ENCODE results near the gene LGALS14. TPM values are rescaled to one million over a fixed set of nuclear protein-coding genes. Genes with fewer than 3 reads are reported as not detected.

The LGALS14 gene
- total and polyA plus RNA-seq, 9 donors = not detected

- Histone ChIP-seq H3K9me3 (no peaks in the 10 kb centered on the region), H3K27ac (no peak overlapping the region), H3K36me3 (no peaks in the 10 kb centered on the region), H3K4me1 (ENCODE audit: insufficient read depth) (no peaks in the 10 kb centered on the region), H3K27me3 (no peaks in the 10 kb centered on the region), H3K4me3 (no peak overlapping the region)
- intact Hi-C loops (cut with DNase I) = loop anchor here in 1 of 4 donors (5.0 kb wide), 1 partner anchor 271 kb away; no protein-coding TSS in a partner anchor
- 63 to 70% (median 67%) methylated on average over 3 of the region's 3 CpGs for WGBS, 3 donors
- no peak for TF ChIP-seq EP300 (IDR thresholded peaks at IDR 0.05)
- no peak for TF ChIP-seq CTCF (IDR thresholded peaks at IDR 0.05)
- TF ChIP-seq POLR2A (IDR thresholded peaks at IDR 0.05) = no peak
- no peak for DNase-seq
Observed at GRCh38 chr19:39676004-39676403, 28.3 kb upstream of the LGALS14 start.

- Histone ChIP-seq H3K27ac (no peak overlapping the region), H3K27me3 (no peaks in the 10 kb centered on the region), H3K9me3 (no peaks in the 10 kb centered on the region), H3K4me1 (ENCODE audit: insufficient read depth) (no peaks in the 10 kb centered on the region), H3K36me3 (no peaks in the 10 kb centered on the region), H3K4me3 (no peak overlapping the region)
- WGBS, 3 donors = 56 to 71% (median 65%) methylated on average over 10 of the region's 10 CpGs
- no peak for DNase-seq
- TF ChIP-seq CTCF (IDR thresholded peaks at IDR 0.05) (no peak), EP300 (IDR thresholded peaks at IDR 0.05) (no peak), POLR2A (IDR thresholded peaks at IDR 0.05) (no peak)
- intact Hi-C loops (cut with DNase I) = loop anchor here in 1 of 4 donors (5.0 kb wide), 1 partner anchor 269 kb away; no protein-coding TSS in a partner anchor
Observed at GRCh38 chr19:39677961-39678889, 26.1 kb upstream of the LGALS14 start.

- H3K4me3 ChIP-seq = no peak overlapping the region
- no peaks in the 10 kb centered on the region for H3K27me3 ChIP-seq
- no peak overlapping the region for H3K27ac ChIP-seq
- no peaks in the 10 kb centered on the region for H3K9me3 ChIP-seq
- no peak for DNase-seq
- H3K4me1 ChIP-seq (ENCODE audit: insufficient read depth) = no peaks in the 10 kb centered on the region
- TF ChIP-seq CTCF (IDR thresholded peaks at IDR 0.05) (no peak), POLR2A (IDR thresholded peaks at IDR 0.05) (no peak), EP300 (IDR thresholded peaks at IDR 0.05) (no peak)
- no peaks in the 10 kb centered on the region for H3K36me3 ChIP-seq
- intact Hi-C loops (cut with DNase I) = loop anchor here in 1 of 4 donors (5.0 kb wide), 1 partner anchor 268 kb away; no protein-coding TSS in a partner anchor
- WGBS, 3 donors = 36 to 40% (median 38%) methylated on average over 10 of the region's 10 CpGs
Observed at GRCh38 chr19:39679056-39679790, 25.1 kb upstream of the LGALS14 start.

DNA sequence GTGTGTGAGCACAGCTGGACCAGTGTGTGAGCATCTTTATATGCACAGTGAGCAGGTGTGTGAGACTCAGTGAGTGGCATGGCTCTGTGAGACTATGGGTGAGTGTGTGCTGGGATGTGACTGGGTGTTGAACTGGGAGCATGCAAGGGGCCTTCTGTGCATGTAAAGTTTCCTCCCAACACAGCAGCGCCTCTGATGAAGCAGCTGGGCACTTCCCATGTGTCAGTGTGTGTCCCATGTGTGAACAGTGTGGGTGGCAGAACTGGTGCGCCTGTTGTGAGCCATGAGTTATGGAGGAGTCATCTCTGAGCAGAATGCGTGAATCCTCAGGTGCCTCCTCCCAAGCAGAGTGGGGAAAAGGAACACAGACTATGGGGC is 24.5 kb upstream of the LGALS14 start:
- H3K4me3 ChIP-seq = no peak overlapping the region
- WGBS, 3 donors = 76 to 84% (median 79%) methylated on average over 3 of the region's 3 CpGs
- no peak overlapping the region for H3K27ac ChIP-seq
- no peaks in the 10 kb centered on the region for H3K9me3 ChIP-seq
- no peaks in the 10 kb centered on the region for H3K36me3 ChIP-seq
- TF ChIP-seq CTCF (IDR thresholded peaks at IDR 0.05) = no peak
- no peak for TF ChIP-seq POLR2A (IDR thresholded peaks at IDR 0.05)
- no peak for TF ChIP-seq EP300 (IDR thresholded peaks at IDR 0.05)
- H3K27me3 ChIP-seq = no peaks in the 10 kb centered on the region
- DNase-seq = no peak
- intact Hi-C loops (cut with DNase I) = loop anchor here in 1 of 4 donors (5.0 kb wide), 1 partner anchor 268 kb away; no protein-coding TSS in a partner anchor
- no peaks in the 10 kb centered on the region for H3K4me1 ChIP-seq (ENCODE audit: insufficient read depth)
